Esophagus squamous epithelium (tissue), 5 donors: ENCODE data around the gene BSPRY. TPM values are rescaled to one million over a fixed set of nuclear protein-coding genes. Genes with fewer than 3 reads are reported as not detected.
"Not testable (repeated sequence)": the region's sequence is repeated elsewhere in the genome, so short reads cannot be mapped to it uniquely, and the experiment has no call there.

Experiments used
- DNase-seq: peaks from one replicate; lab custom pipeline; 2025; lab: John Stamatoyannopoulos, UW
- H3K27ac ChIP-seq, 4 donors: fragments of 200-600 bp; sonication (generic); one replicate each; pipeline ENCODE4 v1.5.1; 2016 to 2019; ENCODE audit warnings: mild to moderate bottlenecking in 1 of 4
- H3K27me3 ChIP-seq, 4 donors: fragments of 200-600 bp; sonication (generic); 1 replicate in 3 of 4; 2 replicates in 1 of 4; pipeline versions ENCODE4 v1.5.1 to v1.6.0; 2017 to 2021; ENCODE audit warnings: antibody characterized with exemption in 1 of 4
- H3K36me3 ChIP-seq, 3 donors: fragments of 200-600 bp; sonication (generic); one replicate each; pipeline ENCODE4 v1.5.1; 2016 to 2019
- H3K4me1 ChIP-seq, 3 donors: fragments of 200-600 bp; sonication (generic); one replicate each; pipeline ENCODE4 v1.5.1; 2017 to 2019
- H3K4me3 ChIP-seq, 4 donors: fragments of 200-600 bp; sonication (generic); 1 replicate in 3 of 4; 2 replicates in 1 of 4; pipeline ENCODE4 v1.5.1; 2016 to 2019; ENCODE audit warnings: mild to moderate bottlenecking in 2 of 4, moderate library complexity in 1 of 4
- H3K9me3 ChIP-seq, 3 donors: fragments of 200-600 bp; sonication (generic); one replicate each; pipeline ENCODE4 v1.5.1; 2016 to 2019
- POLR2A ChIP-seq, 4 donors: fragments of 450-650 bp; IDR thresholded peaks; one replicate each; pipeline ENCODE4 v1.6.1; 2017; ENCODE audit warnings: antibody characterized with exemption in 4 of 4, mild to moderate bottlenecking in 4 of 4, moderate library complexity in 3 of 4
- WGBS, 2 donors: methylation state at CpG; one replicate each; pipeline ENCODE4 v1.1.5; 2018; 5-methylcytosine and 5-hydroxymethylcytosine counted together
- intact Hi-C: fragments of 100-400 bp; cut with DNase I; formaldehyde crosslinking; loops from one replicate; pipeline ENCODE4 v1.15.0; 2022
- total RNA-seq, 4 donors: library from RNA; depleted of rRNA; stranded (reverse); fragments of >200 nt; gene quantifications; one replicate each; pipeline ENCODE4 v1.1.0, GENCODE V29; 2016
- TF ChIP-seq, protein P1 (sequence below), 6 experiments: fragments of 450-650 bp in 4 of 6; fragments of 200-600 bp in 2 of 6; sonication (generic) in 2 of 6; IDR thresholded peaks; one replicate each; pipeline ENCODE4 v1.5.1; 2016 to 2019; ENCODE audit warnings: antibody characterized with exemption in 6 of 6, mild to moderate bottlenecking in 4 of 6, moderate library complexity in 4 of 6
- donor health status: DM: yes; HTN: yes; CAD: no.

Gene BSPRY
- total RNA-seq, 4 donors from 2014 or later, result 18.1 to 50.1 (median 37.6) TPM

DNA sequence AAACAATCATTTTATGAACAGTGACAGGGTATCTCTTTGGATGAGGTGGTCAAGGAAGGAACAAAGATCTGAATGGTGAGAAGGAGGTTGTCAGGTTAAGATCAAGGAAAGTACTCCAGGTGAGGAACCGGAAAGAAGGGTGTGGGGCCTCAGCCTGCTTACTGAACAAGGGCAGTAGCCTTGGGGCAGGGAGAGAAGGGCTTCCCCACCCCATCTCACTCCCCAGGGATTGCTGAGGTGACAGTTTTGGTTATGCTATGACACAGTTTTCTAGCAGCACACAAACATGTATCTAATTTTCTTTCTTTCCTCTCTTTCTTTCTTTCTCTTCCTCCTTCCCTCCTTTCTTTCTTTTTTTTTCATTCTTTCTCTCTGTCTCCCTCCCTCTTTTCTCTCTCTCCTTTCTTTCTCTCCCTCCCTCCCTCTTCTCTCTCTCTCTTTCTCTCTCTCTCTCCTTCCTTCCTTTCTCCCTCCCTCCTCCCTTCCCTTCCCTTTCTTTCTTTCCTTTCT lies 31.6 kb downstream of the BSPRY start:
- peaks cover 0 to 2% (median 0%) of the 10 kb centered on the region in 3 donors for H3K36me3 ChIP-seq
- no peak for TF ChIP-seq POLR2A (IDR thresholded peaks at IDR 0.05)
- TF ChIP-seq, protein P1, sequence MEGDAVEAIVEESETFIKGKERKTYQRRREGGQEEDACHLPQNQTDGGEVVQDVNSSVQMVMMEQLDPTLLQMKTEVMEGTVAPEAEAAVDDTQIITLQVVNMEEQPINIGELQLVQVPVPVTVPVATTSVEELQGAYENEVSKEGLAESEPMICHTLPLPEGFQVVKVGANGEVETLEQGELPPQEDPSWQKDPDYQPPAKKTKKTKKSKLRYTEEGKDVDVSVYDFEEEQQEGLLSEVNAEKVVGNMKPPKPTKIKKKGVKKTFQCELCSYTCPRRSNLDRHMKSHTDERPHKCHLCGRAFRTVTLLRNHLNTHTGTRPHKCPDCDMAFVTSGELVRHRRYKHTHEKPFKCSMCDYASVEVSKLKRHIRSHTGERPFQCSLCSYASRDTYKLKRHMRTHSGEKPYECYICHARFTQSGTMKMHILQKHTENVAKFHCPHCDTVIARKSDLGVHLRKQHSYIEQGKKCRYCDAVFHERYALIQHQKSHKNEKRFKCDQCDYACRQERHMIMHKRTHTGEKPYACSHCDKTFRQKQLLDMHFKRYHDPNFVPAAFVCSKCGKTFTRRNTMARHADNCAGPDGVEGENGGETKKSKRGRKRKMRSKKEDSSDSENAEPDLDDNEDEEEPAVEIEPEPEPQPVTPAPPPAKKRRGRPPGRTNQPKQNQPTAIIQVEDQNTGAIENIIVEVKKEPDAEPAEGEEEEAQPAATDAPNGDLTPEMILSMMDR (IDR thresholded peaks at IDR 0.05), result no peak
- peak overlapping the region; percentile 76 to 89 (median 87) for H3K27ac ChIP-seq
- H3K4me1 ChIP-seq, result peaks cover 10 to 62% (median 14%) of the 10 kb centered on the region in 3 donors
- no peak for DNase-seq
- H3K9me3 ChIP-seq, result no peaks in the 10 kb centered on the region
- intact Hi-C loops, result no loop called here
- 10 to 23% methylated on average over 1 of the region's 1 CpG for WGBS, 2 donors
- no peak overlapping the region for H3K4me3 ChIP-seq
- H3K27me3 ChIP-seq, result no peaks in the 10 kb centered on the region

DNA sequence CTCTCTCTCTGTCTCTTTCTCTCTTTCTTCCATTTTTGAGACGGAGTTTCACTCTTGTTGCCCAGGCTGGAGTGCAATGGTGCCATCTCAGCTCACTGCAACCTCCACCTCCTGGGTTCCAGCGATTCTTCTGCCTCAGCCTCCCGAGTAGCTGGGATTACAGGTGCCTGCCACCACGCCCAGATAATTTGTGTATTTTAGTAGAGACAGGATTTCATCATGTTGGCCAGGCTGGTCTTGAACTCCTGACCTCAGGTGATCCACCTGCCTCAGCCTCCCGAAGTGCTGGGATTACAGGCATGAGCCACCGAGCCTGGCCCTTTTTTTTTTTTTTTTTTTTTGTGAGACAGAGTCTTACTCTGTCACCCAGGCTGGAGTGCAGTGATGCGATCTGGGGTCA lies 32.1 kb downstream of the BSPRY start:
- H3K9me3 ChIP-seq, H3K36me3 ChIP-seq, H3K27me3 ChIP-seq, intact Hi-C loops, H3K4me3 ChIP-seq, DNase-seq: not testable (repeated sequence)
- 80% methylated on average over 6 of the region's 7 CpGs; no CpG with 5 or more reads in 1 of the 2 donors for WGBS, 2 donors
- Histone ChIP-seq H3K27ac (peak overlapping the region; percentile 76 to 89 (median 87)), H3K4me1 (peaks cover 10 to 57% (median 10%) of the 10 kb centered on the region in 3 donors)

DNA sequence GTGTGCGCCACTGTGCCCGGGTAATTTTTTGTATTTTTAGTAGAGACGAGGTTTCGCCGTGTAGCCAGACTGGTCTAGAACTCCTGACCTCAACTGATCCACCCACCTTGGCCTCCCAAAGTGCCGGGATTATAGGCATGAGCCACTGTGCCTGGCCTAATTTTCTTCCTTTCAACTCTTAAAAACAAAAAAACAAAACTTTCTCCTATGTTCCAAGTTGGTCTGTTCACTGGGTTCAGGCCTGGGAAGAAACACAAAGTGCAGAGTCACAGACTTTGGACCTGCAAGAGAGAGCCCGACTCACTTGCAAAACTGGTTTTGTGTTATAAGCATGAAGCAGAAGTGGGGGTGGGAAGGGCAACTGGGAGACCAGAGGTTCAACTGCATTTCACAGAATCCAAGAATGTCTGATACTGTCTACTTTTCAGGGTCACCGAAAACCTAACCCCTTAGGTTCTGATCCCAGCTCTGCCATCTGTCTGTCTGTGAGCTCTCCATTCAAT lies 32.6 kb downstream of the BSPRY start:
- intact Hi-C loops, result no loop called here
- 31 to 74% methylated on average over 2 to 6 of the region's 8 CpGs for WGBS, 2 donors
- Histone ChIP-seq H3K4me3 (no peak overlapping the region), H3K4me1 (peaks cover 10 to 58% (median 14%) of the 10 kb centered on the region in 3 donors), H3K9me3 (no peaks in the 10 kb centered on the region), H3K27me3 (no peaks in the 10 kb centered on the region), H3K36me3 (peaks cover 0 to 12% (median 0%) of the 10 kb centered on the region in 3 donors), H3K27ac (peak overlapping the region; percentile 76 to 89 (median 87))
- DNase-seq, result no peak
- TF ChIP-seq POLR2A (IDR thresholded peaks at IDR 0.05), result no peak
- TF ChIP-seq, protein P1 (IDR thresholded peaks at IDR 0.05), result no peak

DNA sequence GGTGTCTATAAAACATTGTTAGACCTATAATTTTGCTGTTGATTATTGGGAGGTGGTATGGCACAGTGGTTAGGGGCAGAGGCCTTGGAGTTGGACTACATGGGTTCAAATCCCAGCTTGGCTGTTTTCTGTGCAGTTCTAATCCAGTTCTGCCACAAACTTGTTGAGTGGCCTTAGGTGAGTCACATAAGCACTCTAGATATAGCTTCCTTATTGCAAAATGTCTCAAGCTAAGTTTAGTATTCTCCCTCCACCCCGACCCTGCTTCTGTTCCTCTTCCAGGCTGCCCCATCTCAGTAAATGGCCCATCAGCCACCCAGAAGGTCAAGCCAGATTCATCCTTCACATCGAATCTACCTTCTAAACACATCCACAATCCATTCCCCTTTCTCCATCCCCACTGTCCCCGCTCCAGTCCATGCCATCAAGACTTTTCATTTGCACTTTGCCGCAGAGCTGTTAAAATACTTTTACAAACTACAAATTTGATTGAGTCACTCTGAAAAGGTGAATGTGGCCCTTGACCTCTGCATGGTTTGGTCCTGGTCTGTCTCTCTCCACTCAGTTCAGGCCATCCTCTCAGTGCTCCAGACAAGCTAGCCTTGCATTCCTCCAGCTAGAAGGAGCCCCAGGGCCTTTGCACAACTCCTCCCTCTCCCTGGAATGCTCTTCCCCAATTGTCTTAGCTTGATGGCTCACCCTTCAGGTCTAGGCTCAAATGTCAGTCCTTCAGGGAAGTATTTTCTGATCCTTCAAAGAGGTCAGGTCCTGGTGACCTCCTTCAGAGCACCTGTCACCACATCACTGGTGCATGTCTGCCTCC lies 37.4 kb downstream of the BSPRY start:
- Histone ChIP-seq H3K27me3 (no peaks in the 10 kb centered on the region), H3K4me3 (no peak overlapping the region), H3K9me3 (no peaks in the 10 kb centered on the region), H3K27ac (peak overlapping the region; percentile 39 to 72 (median 60)), H3K36me3 (peaks cover 34 to 60% (median 37%) of the 10 kb centered on the region in 3 donors), H3K4me1 (peaks cover 0 to 34% (median 5%) of the 10 kb centered on the region in 3 donors)
- WGBS, 2 donors, result 78 to 94% methylated on average over 4 of the region's 4 CpGs
- intact Hi-C loops, result no loop called here
- TF ChIP-seq, protein P1 (IDR thresholded peaks at IDR 0.05), result no peak
- TF ChIP-seq POLR2A (IDR thresholded peaks at IDR 0.05), result no peak
- no peak for DNase-seq

DNA sequence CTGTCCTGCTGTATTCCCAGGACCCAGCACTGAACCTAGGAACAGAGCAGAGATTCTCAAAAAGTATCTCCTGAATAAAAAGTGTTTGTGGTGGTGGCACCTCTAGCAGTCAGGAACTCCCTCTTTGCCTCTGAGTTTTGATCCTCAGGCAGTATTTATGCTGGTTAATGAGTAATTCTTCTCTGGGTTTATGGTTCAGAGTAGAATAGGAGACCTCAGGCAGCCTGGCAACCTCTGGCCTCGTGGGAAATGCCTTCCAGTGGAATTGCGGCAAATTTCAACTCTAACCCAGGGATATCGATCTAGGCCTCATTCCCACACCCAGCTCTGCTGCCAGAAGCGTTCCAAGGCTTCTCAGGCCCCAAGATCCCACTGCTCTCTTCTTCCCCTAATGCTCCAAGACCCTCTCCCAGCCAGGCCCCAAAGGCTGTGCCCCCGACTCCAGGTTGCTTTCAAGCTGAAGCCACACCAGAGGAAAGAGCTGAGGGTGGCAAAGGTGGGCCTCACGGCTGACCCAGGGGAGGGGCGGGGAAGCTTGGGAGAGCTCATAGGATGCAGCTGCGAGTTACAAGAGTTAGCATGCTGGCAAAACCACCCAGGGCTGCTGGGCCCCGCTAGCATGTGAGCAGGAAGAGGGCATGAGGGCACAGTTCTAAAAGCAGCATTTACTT lies 38.4 kb downstream of the BSPRY start:
- intact Hi-C loops, result no loop called here
- no peak overlapping the region for H3K4me3 ChIP-seq
- H3K36me3 ChIP-seq, result peaks cover 38 to 69% (median 38%) of the 10 kb centered on the region in 3 donors
- H3K27me3 ChIP-seq, result no peaks in the 10 kb centered on the region
- DNase-seq, result no peak
- no peaks in the 10 kb centered on the region for H3K9me3 ChIP-seq
- peaks cover 0 to 25% (median 5%) of the 10 kb centered on the region in 3 donors for H3K4me1 ChIP-seq
- 72 to 82% methylated on average over 6 to 7 of the region's 9 CpGs for WGBS, 2 donors
- H3K27ac ChIP-seq, result peak overlapping the region in 3 of 4 donors; percentile 56 to 72 (median 63)
- TF ChIP-seq, protein P1 (IDR thresholded peaks at IDR 0.05), result no peak
- no peak for TF ChIP-seq POLR2A (IDR thresholded peaks at IDR 0.05)
